Stomach (tissue), 4 donors: ENCODE data around the gene CCDC141.

Source experiments
- EP300 ChIP-seq: sonication (generic); formaldehyde crosslinking; IDR thresholded peaks from one replicate; pipeline ENCODE4 v1.6.1; 2017; ENCODE audit warnings: antibody characterized with exemption
- POLR2A ChIP-seq, 4 donors: fragments of 450-650 bp; IDR thresholded peaks; one replicate each; pipeline ENCODE4 v1.6.1; 2016; ENCODE audit warnings: antibody characterized with exemption in 4 of 4, control low read depth in 2 of 4, mild to moderate bottlenecking in 1 of 4, moderate library complexity in 1 of 4
- POLR2AphosphoS5 ChIP-seq, 3 donors: sonication (generic); formaldehyde crosslinking; IDR thresholded peaks; one replicate each; pipeline ENCODE4 v1.6.1; 2016; ENCODE audit warnings: antibody characterized with exemption in 3 of 3
- TF ChIP-seq, protein P1 (sequence below), 7 experiments: fragments of 450-650 bp in 4 of 7; fragments of 200-600 bp in 3 of 7; sonication (generic) in 3 of 7; IDR thresholded peaks; one replicate each; pipeline ENCODE4 v1.5.1; 2016 to 2019; ENCODE audit warnings: antibody characterized with exemption in 7 of 7, control low read depth in 2 of 7, mild to moderate bottlenecking in 1 of 7

GRCh38 chr2:178980815-178981214, 69.1 kb downstream of the CCDC141 start:
- TF ChIP-seq POLR2AphosphoS5 (IDR thresholded peaks at IDR 0.05) = no peak
- no peak for TF ChIP-seq POLR2A (IDR thresholded peaks at IDR 0.05)
- TF ChIP-seq, protein P1, sequence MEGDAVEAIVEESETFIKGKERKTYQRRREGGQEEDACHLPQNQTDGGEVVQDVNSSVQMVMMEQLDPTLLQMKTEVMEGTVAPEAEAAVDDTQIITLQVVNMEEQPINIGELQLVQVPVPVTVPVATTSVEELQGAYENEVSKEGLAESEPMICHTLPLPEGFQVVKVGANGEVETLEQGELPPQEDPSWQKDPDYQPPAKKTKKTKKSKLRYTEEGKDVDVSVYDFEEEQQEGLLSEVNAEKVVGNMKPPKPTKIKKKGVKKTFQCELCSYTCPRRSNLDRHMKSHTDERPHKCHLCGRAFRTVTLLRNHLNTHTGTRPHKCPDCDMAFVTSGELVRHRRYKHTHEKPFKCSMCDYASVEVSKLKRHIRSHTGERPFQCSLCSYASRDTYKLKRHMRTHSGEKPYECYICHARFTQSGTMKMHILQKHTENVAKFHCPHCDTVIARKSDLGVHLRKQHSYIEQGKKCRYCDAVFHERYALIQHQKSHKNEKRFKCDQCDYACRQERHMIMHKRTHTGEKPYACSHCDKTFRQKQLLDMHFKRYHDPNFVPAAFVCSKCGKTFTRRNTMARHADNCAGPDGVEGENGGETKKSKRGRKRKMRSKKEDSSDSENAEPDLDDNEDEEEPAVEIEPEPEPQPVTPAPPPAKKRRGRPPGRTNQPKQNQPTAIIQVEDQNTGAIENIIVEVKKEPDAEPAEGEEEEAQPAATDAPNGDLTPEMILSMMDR (IDR thresholded peaks at IDR 0.05) = no peak
- no peak for TF ChIP-seq EP300
